B cell (primary cell): ENCODE measurements around the gene DCAKD. TPM values are rescaled to one million over a fixed set of nuclear protein-coding genes. Genes with fewer than 3 reads are reported as not detected.
A peak's percentile ranks its signal among the peaks of the same experiment; 100 is the strongest.

ENCODE experiments used
- ATAC-seq: fragments of 200-7000 bp; cut with Tn5 transposase; one replicate; pipeline ENCODE4 v1.10.0; 2021; ENCODE audit warnings: low read depth, mild to moderate bottlenecking, moderate number of reproducible peaks, moderate library complexity
- CTCF ChIA-PET: fragments of 350-600 bp; sonication (Branson Sonifier 250); formaldehyde crosslinking; loops from one replicate; lab custom pipeline; 2021; ENCODE audit warnings: antibody characterized with exemption, inconsistent platforms; lab: Charles Lee
- POLR2A ChIA-PET: fragments of 350-600 bp; sonication (Branson Sonifier 250); formaldehyde crosslinking; loops from one replicate; lab custom pipeline; 2021; ENCODE audit warnings: antibody characterized with exemption; lab: Charles Lee
- DNase-seq: peaks from one replicate; pipeline ENCODE4 v3.0.0; 2013
- H2AFZ ChIP-seq: 2 replicates; pipeline ENCODE4 v1.6.1; 2012; ENCODE audit warnings: mild to moderate bottlenecking, low read depth, low read length; ENCODE audit not compliant: insufficient read depth, poor library complexity, severe bottlenecking
- H3K27ac ChIP-seq, 2 donors: 1 replicate in 1 of 2; 2 replicates in 1 of 2; pipeline ENCODE4 v1.5.1; 2012 to 2013; ENCODE audit warnings: low read length in 2 of 2, mild to moderate bottlenecking in 2 of 2, moderate library complexity in 1 of 2
- H3K27me3 ChIP-seq, 4 experiments: fragments of 200-600 bp in 1 of 4; sonication (generic) in 1 of 4; replicated peaks in 1 of 4; 1 replicate in 2 of 4; 2 replicates in 2 of 4; pipeline versions ENCODE4 v1.6.1 to v1.7.0; 2013 to 2016; ENCODE audit warnings: low read length in 3 of 4, mild to moderate bottlenecking in 2 of 4, mixed read lengths in 1 of 4, moderate library complexity in 1 of 4; ENCODE audit not compliant: insufficient read depth in 4 of 4, control insufficient read depth in 3 of 4; ENCODE audit errors: control extremely low read depth in 1 of 4
- H3K36me3 ChIP-seq, 2 experiments: replicated peaks in 1 of 2; 1 replicate in 1 of 2; 2 replicates in 1 of 2; pipeline versions ENCODE4 v1.6.1 to v1.7.1; 2013; ENCODE audit warnings: low read length in 1 of 2; ENCODE audit not compliant: insufficient read depth in 2 of 2, control insufficient read depth in 1 of 2; ENCODE audit errors: control extremely low read depth in 1 of 2, extremely low read depth in 1 of 2
- H3K4me1 ChIP-seq, 2 donors: fragments of 200-600 bp in 1 of 2; sonication (generic) in 1 of 2; 1 replicate in 1 of 2; 2 replicates in 1 of 2; pipeline versions ENCODE4 v1.5.1 to v1.6.1; 2013 to 2017; ENCODE audit warnings: low read length in 2 of 2; ENCODE audit not compliant: control insufficient read depth in 2 of 2, insufficient read depth in 2 of 2
- H3K4me2 ChIP-seq: replicated peaks from 2 replicates; pipeline ENCODE3; 2012; ENCODE audit warnings: mild to moderate bottlenecking, low read depth, low read length; ENCODE audit not compliant: poor library complexity, severe bottlenecking
- H3K4me3 ChIP-seq, 5 experiments: fragments of 200-600 bp in 1 of 5; sonication (generic) in 1 of 5; 1 replicate in 3 of 5; 2 replicates in 2 of 5; pipeline versions ENCODE4 v1.5.1 to v1.7.0; 2011 to 2016; ENCODE audit warnings: low read length in 4 of 5, mild to moderate bottlenecking in 4 of 5, low read depth in 2 of 5, control low read depth in 1 of 5, moderate library complexity in 1 of 5; ENCODE audit not compliant: insufficient read depth in 1 of 5; ENCODE audit errors: control extremely low read depth in 1 of 5, extremely low read depth in 1 of 5
- H3K79me2 ChIP-seq: fragments of 200-600 bp; sonication (generic); one replicate; pipeline ENCODE4 v1.6.0; 2016; ENCODE audit warnings: low read length; ENCODE audit not compliant: control insufficient read depth, insufficient read depth
- H3K9ac ChIP-seq: fragments of 200-600 bp; sonication (generic); 2 replicates; pipeline ENCODE4 v1.6.1; 2017; ENCODE audit warnings: mild to moderate bottlenecking, low read length, moderate library complexity
- H3K9me3 ChIP-seq, 3 donors: one replicate each; pipeline versions ENCODE4 v1.6.1 to v1.7.1; 2013; ENCODE audit warnings: low read length in 2 of 3; ENCODE audit not compliant: control insufficient read depth in 2 of 3, insufficient read depth in 1 of 3; ENCODE audit errors: control extremely low read depth in 1 of 3
- H4K20me1 ChIP-seq: 2 replicates; pipeline ENCODE4 v1.6.0; 2012; ENCODE audit warnings: mild to moderate bottlenecking, low read length; ENCODE audit not compliant: insufficient read depth, control insufficient read depth, poor library complexity, severe bottlenecking
- H3K27ac Mint-ChIP-seq: one replicate; pipeline ENCODE4 v1.8.0; 2021; ENCODE audit warnings: mixed read lengths
- H3K27me3 Mint-ChIP-seq: one replicate; pipeline ENCODE4 v1.8.0; 2021; ENCODE audit warnings: mixed read lengths
- H3K4me1 Mint-ChIP-seq: one replicate; pipeline ENCODE4 v1.8.0; 2021; ENCODE audit warnings: mixed read lengths
- H3K4me3 Mint-ChIP-seq: one replicate; pipeline ENCODE4 v1.8.0; 2021; ENCODE audit warnings: mixed read lengths
- H3K9me3 Mint-ChIP-seq: one replicate; pipeline ENCODE4 v1.8.0; 2022; ENCODE audit warnings: mixed read lengths; ENCODE audit not compliant: insufficient read depth
- CTCF ChIP-seq: fragments of 200-600 bp; IDR thresholded peaks from one replicate; pipeline ENCODE4 v1.8.0; 2022; ENCODE audit warnings: antibody characterized with exemption, mild to moderate bottlenecking
- EZH2 ChIP-seq: IDR thresholded peaks from 2 replicates; pipeline ENCODE4 v1.6.1; 2012; ENCODE audit warnings: borderline replicate concordance, low read depth, mild to moderate bottlenecking, moderate library complexity, low read length; ENCODE audit not compliant: insufficient read depth, poor library complexity, severe bottlenecking
- WGBS: methylation state at CpG from one replicate; pipeline ENCODE4 v1.1.5; 2013; ENCODE audit warnings: missing lambda C conversion rate; ENCODE audit not compliant: insufficient coverage; 5-methylcytosine and 5-hydroxymethylcytosine counted together
- intact Hi-C: fragments of 100-400 bp; cut with micrococcal nuclease; formaldehyde crosslinking; loops from one replicate; pipeline ENCODE4 v1.10.0; 2022
- polyA plus RNA-seq: library from polyadenylated mRNA; depleted of rRNA; stranded (reverse); fragments of >200 nt; gene quantifications from 2 replicates; pipeline ENCODE4 v1.2.3, GENCODE V29; 2012
- total RNA-seq, 2 donors: library from RNA; stranded (reverse); fragments of 120-200 nt in 1 of 2; gene quantifications; 1 replicate in 1 of 2; 2 replicates in 1 of 2; pipeline versions ENCODE4 v1.2.3 to v1.2.4, GENCODE V29; 2013 to 2022

Gene DCAKD
- total and polyA plus RNA-seq, 2 donors (not counting 1 experiment from before 2014, with no cell fraction given), result 20.6 to 31.5 TPM

GRCh38 chr17:45048795-45049563 is 2.5 kb downstream of the DCAKD start:
- no peak overlapping the region for H3K27ac ChIP-seq
- peaks cover 39% of the 10 kb centered on the region for H3K79me2 ChIP-seq
- no peaks in the 10 kb centered on the region for H3K27me3 Mint-ChIP-seq
- no peaks in the 10 kb centered on the region for H3K27me3 ChIP-seq
- H3K4me3 Mint-ChIP-seq, result peak overlapping the region; percentile 29
- no peak overlapping the region for H3K27ac Mint-ChIP-seq
- H3K9me3 Mint-ChIP-seq, result no peaks in the 10 kb centered on the region
- H2AFZ ChIP-seq, result no peak overlapping the region
- H3K9me3 ChIP-seq, result no peaks in the 10 kb centered on the region
- 100% methylated on average over 2 of the region's 8 CpGs for WGBS
- H3K36me3 ChIP-seq, result peaks cover 0 to 3% of the 10 kb centered on the region in 2 experiments
- no peak for ATAC-seq
- H4K20me1 ChIP-seq, result no peaks in the 10 kb centered on the region
- no peak overlapping the region for H3K9ac ChIP-seq
- peaks cover 20% of the 10 kb centered on the region for H3K4me1 Mint-ChIP-seq
- DNase-seq, result no peak
- H3K4me1 ChIP-seq, result peaks cover 7 to 19% of the 10 kb centered on the region in 2 donors
- no peak for TF ChIP-seq EZH2
- no peak for TF ChIP-seq CTCF
- POLR2A ChIA-PET, result interaction anchor here (0.7 to 0.8 kb wide), 3 partner anchors 12 to 96 kb away, joined by 3 to 7 read pairs (median 5); no protein-coding TSS in a partner anchor
- no peak overlapping the region for H3K4me3 ChIP-seq
- CTCF ChIA-PET, result interaction anchor here (0.5 to 2.1 kb wide), 7 partner anchors 10 to 423 kb away, joined by 3 to 8 read pairs (median 3); a partner anchor contains a TSS
- H3K4me2 ChIP-seq, result no peak overlapping the region
- intact Hi-C loops, result no loop called here

GRCh38 chr17:45046537-45047125 is 4.8 kb downstream of the DCAKD start:
- H3K9ac ChIP-seq, result no peak overlapping the region
- H3K4me2 ChIP-seq, result no peak overlapping the region
- WGBS, result 77% methylated on average over 4 of the region's 9 CpGs
- H3K79me2 ChIP-seq, result peaks cover 63% of the 10 kb centered on the region
- no peak overlapping the region for H2AFZ ChIP-seq
- Mint-ChIP-seq H3K27me3 (no peaks in the 10 kb centered on the region), H3K27ac (no peak overlapping the region), H3K4me1 (peaks cover 21% of the 10 kb centered on the region), H3K9me3 (no peaks in the 10 kb centered on the region), H3K4me3 (no peak overlapping the region)
- POLR2A ChIA-PET, result interaction anchor here (0.5 kb wide), 1 partner anchor 137 kb away, joined by 5 read pairs; no protein-coding TSS in a partner anchor
- no peak overlapping the region for H3K4me3 ChIP-seq
- peaks cover 19% of the 10 kb centered on the region for H4K20me1 ChIP-seq
- no peak for TF ChIP-seq EZH2
- TF ChIP-seq CTCF, result no peak
- CTCF ChIA-PET, result interaction anchor here (1.5 kb wide), 1 partner anchor 52 kb away, joined by 5 read pairs; no protein-coding TSS in a partner anchor
- no peak for DNase-seq
- no peaks in the 10 kb centered on the region for H3K9me3 ChIP-seq
- H3K27me3 ChIP-seq, result no peaks in the 10 kb centered on the region
- intact Hi-C loops, result no loop called here
- ATAC-seq, result no peak
- peaks cover 2 to 3% of the 10 kb centered on the region in 2 experiments for H3K36me3 ChIP-seq
- H3K4me1 ChIP-seq, result peaks cover 7 to 13% of the 10 kb centered on the region in 2 donors
- H3K27ac ChIP-seq, result no peak overlapping the region
